HEK293 (cell line): Measurements from ENCODE around the gene CACNA2D4.

ENCODE experiments used
- CTCF ChIA-PET: fragments of 350-600 bp; formaldehyde crosslinking; extraction: SDS; loops from one replicate; lab custom pipeline; 2021; ENCODE audit warnings: antibody characterized with exemption; lab: Yijun Ruan, JAX
- POLR2A ChIA-PET: fragments of 300-600 bp; formaldehyde crosslinking; extraction: SDS; loops from one replicate; lab custom pipeline; 2020; ENCODE audit warnings: antibody characterized with exemption, inconsistent platforms; lab: Yijun Ruan, JAX
- H3K27ac ChIP-seq: fragments of 200-500 bp; sonication (Bioruptor generic); 2 replicates; pipeline ENCODE4 v1.5.1; 2014; ENCODE audit warnings: low read depth, low read length, control low read depth, inconsistent platforms; ENCODE audit errors: extremely low read depth
- H3K36me3 ChIP-seq, 2 experiments: fragments of 200-500 bp in 1 of 2; sonication (Bioruptor generic) in 1 of 2; 1 replicate in 1 of 2; 2 replicates in 1 of 2; pipeline ENCODE4 v1.5.1; 2014 to 2017; ENCODE audit warnings: inconsistent platforms in 2 of 2, low read length in 2 of 2; ENCODE audit not compliant: control insufficient read depth in 2 of 2, insufficient read depth in 1 of 2
- H3K4me1 ChIP-seq: fragments of 200-500 bp; sonication (Bioruptor generic); 2 replicates; pipeline ENCODE4 v1.5.1; 2014; ENCODE audit warnings: mild to moderate bottlenecking, low read length, inconsistent platforms; ENCODE audit not compliant: control insufficient read depth, insufficient read depth
- H3K4me3 ChIP-seq: 2 replicates; pipeline ENCODE4 v1.5.1; 2011; ENCODE audit warnings: low read depth, mild to moderate bottlenecking, control low read depth, low read length, moderate library complexity
- H3K9me3 ChIP-seq: fragments of 200-500 bp; sonication (Bioruptor generic); 2 replicates; pipeline ENCODE4 v1.5.1; 2014; ENCODE audit warnings: low read depth, low read length, inconsistent platforms; ENCODE audit not compliant: control insufficient read depth, insufficient read depth
- SALL2 ChIP-seq: fragments of 450-650 bp; formaldehyde crosslinking; IDR thresholded peaks from 2 replicates; pipeline ENCODE4 v1.5.0; 2017; ENCODE audit warnings: missing biosample characterization, mild to moderate bottlenecking, missing genetic modification characterization, borderline replicate concordance
- ZEB2 ChIP-seq: fragments of 450-650 bp; formaldehyde crosslinking; IDR thresholded peaks from 2 replicates; pipeline ENCODE4 v1.5.1; 2016; ENCODE audit warnings: missing biosample characterization, missing genetic modification characterization
- ZNF121 ChIP-seq: fragments of 450-650 bp; formaldehyde crosslinking; IDR thresholded peaks from 2 replicates; pipeline ENCODE4 v1.5.1; 2016; ENCODE audit warnings: missing biosample characterization, missing genetic modification characterization
- ZNF138 ChIP-seq: fragments of 450-650 bp; formaldehyde crosslinking; IDR thresholded peaks from 2 replicates; pipeline ENCODE4 v1.5.1; 2016; ENCODE audit warnings: missing biosample characterization, missing genetic modification characterization, borderline replicate concordance
- ZNF184 ChIP-seq: fragments of 450-650 bp; IDR thresholded peaks from 2 replicates; pipeline ENCODE4 v1.5.1; 2018; ENCODE audit warnings: missing biosample characterization, mild to moderate bottlenecking, missing genetic modification characterization
- ZNF221 ChIP-seq: fragments of 450-650 bp; formaldehyde crosslinking; IDR thresholded peaks from 2 replicates; pipeline ENCODE4 v1.5.1; 2017; ENCODE audit warnings: missing biosample characterization, missing genetic modification characterization, borderline replicate concordance
- ZNF555 ChIP-seq: fragments of 450-650 bp; formaldehyde crosslinking; conservative IDR thresholded peaks from 2 replicates; pipeline ENCODE4 v1.5.1; 2017; ENCODE audit warnings: missing biosample characterization, mild to moderate bottlenecking, missing genetic modification characterization, inconsistent platforms
- ZNF707 ChIP-seq: fragments of 450-650 bp; formaldehyde crosslinking; IDR thresholded peaks from 2 replicates; pipeline ENCODE4 v1.5.1; 2016; ENCODE audit warnings: missing biosample characterization, missing genetic modification characterization
- TF ChIP-seq, protein P1 (sequence below): fragments of 450-650 bp; formaldehyde crosslinking; IDR thresholded peaks from 2 replicates; pipeline ENCODE4; 2016; ENCODE audit warnings: missing biosample characterization, missing genetic modification characterization
- TF ChIP-seq, protein P2 (sequence below): fragments of 450-650 bp; formaldehyde crosslinking; conservative IDR thresholded peaks from 2 replicates; pipeline ENCODE4 v1.5.1; 2016; ENCODE audit warnings: low read depth, missing biosample characterization, missing genetic modification characterization
- TF ChIP-seq, protein P3 (sequence below): fragments of 450-650 bp; formaldehyde crosslinking; IDR thresholded peaks from 2 replicates; pipeline ENCODE4 v1.5.1; 2016; ENCODE audit warnings: missing biosample characterization, missing genetic modification characterization
- TF ChIP-seq, protein P4 (sequence below): fragments of 450-650 bp; formaldehyde crosslinking; IDR thresholded peaks from 2 replicates; pipeline ENCODE4 v1.5.1; 2016; ENCODE audit warnings: missing biosample characterization, missing genetic modification characterization

The CACNA2D4 gene

DNA sequence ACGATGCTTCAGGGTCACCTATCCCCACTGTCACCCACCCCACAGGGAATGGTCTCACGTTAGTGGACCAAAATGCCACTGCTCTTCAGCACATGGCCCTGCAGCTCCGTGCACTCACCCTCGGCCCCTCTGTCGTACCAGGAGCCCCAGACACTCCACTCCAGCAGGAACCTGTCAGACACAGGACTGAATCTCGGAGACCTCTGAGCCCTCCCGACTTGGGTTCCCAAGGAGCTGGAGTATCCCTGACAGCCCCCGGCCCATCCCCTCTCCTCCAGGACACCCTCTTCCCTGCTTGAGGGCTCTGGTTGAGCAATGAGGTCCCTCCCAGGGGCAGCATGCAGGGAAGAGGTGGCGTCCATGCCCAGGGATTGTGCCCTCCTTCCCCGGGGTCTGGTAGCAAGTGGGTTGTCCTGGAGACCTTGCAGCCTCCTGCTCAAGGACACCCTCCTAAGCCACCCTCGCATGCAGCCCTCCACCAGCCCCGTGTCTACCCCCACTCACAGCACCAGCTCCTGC, 118.5 kb downstream of the CACNA2D4 start:
- H3K36me3 ChIP-seq: no peaks in the 10 kb centered on the region
- CTCF ChIA-PET: interaction anchor here (0.7 to 2.3 kb wide), 4 partner anchors 9 to 1148 kb away, joined by 3 to 13 read pairs (median 3); no protein-coding TSS in a partner anchor
- POLR2A ChIA-PET: interaction anchor here (0.7 kb wide), 1 partner anchor 163 kb away, joined by 5 read pairs; no protein-coding TSS in a partner anchor
- H3K4me3 ChIP-seq: no peak overlapping the region
- H3K27ac ChIP-seq: no peak overlapping the region
- no peaks in the 10 kb centered on the region for H3K9me3 ChIP-seq
- no peak for TF ChIP-seq ZNF184 (tag by site-specific recombination)
- TF ChIP-seq, protein P1, sequence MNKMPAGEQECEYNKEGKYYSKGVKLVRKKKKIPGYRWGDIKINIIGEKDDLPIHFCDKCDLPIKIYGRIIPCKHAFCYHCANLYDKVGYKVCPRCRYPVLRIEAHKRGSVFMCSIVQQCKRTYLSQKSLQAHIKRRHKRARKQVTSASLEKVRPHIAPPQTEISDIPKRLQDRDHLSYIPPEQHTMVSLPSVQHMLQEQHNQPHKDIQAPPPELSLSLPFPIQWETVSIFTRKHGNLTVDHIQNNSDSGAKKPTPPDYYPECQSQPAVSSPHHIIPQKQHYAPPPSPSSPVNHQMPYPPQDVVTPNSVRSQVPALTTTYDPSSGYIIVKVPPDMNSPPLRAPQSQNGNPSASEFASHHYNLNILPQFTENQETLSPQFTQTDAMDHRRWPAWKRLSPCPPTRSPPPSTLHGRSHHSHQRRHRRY (tag by site-specific recombination): no peak
- no peak for TF ChIP-seq SALL2 (tag by site-specific recombination)
- no peak for TF ChIP-seq ZNF555
- TF ChIP-seq, protein P2, sequence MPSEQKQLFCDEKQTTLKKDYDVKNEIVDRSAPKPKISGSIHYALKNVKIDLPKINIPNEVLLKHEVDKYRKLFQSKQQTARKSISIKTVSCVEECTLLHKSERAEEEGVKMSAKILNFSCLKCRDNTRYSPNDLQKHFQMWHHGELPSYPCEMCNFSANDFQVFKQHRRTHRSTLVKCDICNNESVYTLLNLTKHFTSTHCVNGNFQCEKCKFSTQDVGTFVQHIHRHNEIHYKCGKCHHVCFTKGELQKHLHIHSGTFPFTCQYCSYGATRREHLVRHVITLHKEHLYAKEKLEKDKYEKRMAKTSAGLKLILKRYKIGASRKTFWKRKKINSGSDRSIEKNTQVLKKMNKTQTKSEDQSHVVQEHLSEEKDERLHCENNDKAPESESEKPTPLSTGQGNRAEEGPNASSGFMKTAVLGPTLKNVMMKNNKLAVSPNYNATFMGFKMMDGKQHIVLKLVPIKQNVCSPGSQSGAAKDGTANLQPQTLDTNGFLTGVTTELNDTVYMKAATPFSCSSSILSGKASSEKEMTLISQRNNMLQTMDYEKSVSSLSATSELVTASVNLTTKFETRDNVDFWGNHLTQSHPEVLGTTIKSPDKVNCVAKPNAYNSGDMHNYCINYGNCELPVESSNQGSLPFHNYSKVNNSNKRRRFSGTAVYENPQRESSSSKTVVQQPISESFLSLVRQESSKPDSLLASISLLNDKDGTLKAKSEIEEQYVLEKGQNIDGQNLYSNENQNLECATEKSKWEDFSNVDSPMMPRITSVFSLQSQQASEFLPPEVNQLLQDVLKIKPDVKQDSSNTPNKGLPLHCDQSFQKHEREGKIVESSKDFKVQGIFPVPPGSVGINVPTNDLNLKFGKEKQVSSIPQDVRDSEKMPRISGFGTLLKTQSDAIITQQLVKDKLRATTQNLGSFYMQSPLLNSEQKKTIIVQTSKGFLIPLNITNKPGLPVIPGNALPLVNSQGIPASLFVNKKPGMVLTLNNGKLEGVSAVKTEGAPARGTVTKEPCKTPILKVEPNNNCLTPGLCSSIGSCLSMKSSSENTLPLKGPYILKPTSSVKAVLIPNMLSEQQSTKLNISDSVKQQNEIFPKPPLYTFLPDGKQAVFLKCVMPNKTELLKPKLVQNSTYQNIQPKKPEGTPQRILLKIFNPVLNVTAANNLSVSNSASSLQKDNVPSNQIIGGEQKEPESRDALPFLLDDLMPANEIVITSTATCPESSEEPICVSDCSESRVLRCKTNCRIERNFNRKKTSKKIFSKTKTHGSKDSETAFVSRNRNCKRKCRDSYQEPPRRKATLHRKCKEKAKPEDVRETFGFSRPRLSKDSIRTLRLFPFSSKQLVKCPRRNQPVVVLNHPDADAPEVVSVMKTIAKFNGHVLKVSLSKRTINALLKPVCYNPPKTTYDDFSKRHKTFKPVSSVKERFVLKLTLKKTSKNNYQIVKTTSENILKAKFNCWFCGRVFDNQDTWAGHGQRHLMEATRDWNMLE (tag by site-specific recombination): no peak
- TF ChIP-seq, protein P3, sequence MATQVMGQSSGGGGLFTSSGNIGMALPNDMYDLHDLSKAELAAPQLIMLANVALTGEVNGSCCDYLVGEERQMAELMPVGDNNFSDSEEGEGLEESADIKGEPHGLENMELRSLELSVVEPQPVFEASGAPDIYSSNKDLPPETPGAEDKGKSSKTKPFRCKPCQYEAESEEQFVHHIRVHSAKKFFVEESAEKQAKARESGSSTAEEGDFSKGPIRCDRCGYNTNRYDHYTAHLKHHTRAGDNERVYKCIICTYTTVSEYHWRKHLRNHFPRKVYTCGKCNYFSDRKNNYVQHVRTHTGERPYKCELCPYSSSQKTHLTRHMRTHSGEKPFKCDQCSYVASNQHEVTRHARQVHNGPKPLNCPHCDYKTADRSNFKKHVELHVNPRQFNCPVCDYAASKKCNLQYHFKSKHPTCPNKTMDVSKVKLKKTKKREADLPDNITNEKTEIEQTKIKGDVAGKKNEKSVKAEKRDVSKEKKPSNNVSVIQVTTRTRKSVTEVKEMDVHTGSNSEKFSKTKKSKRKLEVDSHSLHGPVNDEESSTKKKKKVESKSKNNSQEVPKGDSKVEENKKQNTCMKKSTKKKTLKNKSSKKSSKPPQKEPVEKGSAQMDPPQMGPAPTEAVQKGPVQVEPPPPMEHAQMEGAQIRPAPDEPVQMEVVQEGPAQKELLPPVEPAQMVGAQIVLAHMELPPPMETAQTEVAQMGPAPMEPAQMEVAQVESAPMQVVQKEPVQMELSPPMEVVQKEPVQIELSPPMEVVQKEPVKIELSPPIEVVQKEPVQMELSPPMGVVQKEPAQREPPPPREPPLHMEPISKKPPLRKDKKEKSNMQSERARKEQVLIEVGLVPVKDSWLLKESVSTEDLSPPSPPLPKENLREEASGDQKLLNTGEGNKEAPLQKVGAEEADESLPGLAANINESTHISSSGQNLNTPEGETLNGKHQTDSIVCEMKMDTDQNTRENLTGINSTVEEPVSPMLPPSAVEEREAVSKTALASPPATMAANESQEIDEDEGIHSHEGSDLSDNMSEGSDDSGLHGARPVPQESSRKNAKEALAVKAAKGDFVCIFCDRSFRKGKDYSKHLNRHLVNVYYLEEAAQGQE (tag by site-specific recombination): no peak
- TF ChIP-seq ZNF221 (tag by site-specific recombination): no peak
- TF ChIP-seq ZNF121 (tag by site-specific recombination): no peak
- no peak for TF ChIP-seq ZNF707 (tag by site-specific recombination)
- TF ChIP-seq ZNF138 (tag by site-specific recombination): no peak
- TF ChIP-seq, protein P4, sequence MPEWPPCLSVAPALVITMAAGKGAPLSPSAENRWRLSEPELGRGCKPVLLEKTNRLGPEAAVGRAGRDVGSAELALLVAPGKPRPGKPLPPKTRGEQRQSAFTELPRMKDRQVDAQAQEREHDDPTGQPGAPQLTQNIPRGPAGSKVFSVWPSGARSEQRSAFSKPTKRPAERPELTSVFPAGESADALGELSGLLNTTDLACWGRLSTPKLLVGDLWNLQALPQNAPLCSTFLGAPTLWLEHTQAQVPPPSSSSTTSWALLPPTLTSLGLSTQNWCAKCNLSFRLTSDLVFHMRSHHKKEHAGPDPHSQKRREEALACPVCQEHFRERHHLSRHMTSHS (tag by site-specific recombination): no peak
- no peak for TF ChIP-seq ZEB2 (tag by site-specific recombination)
- no peaks in the 10 kb centered on the region; the same call in 1 of the 2 replicates for H3K4me1 ChIP-seq
